WTC11 (cell line): ENCODE results near the gene NCF2.

Source experiments
- CBFB ChIP-seq: sonication (generic); formaldehyde crosslinking; IDR thresholded peaks from 2 replicates; pipeline ENCODE4 v1.8.1; 2022; ENCODE audit warnings: mild to moderate bottlenecking, low read depth, missing genetic modification reagents
- CREB1 ChIP-seq: sonication (generic); formaldehyde crosslinking; IDR thresholded peaks from 2 replicates; pipeline ENCODE4 v1.8.0; 2023; ENCODE audit warnings: mild to moderate bottlenecking, missing genetic modification reagents
- CREM ChIP-seq: sonication (generic); formaldehyde crosslinking; IDR thresholded peaks from 2 replicates; pipeline ENCODE4 v1.8.1; 2022; ENCODE audit warnings: mild to moderate bottlenecking, missing genetic modification reagents, moderate library complexity
- IRF2 ChIP-seq: sonication (generic); formaldehyde crosslinking; IDR thresholded peaks from 2 replicates; pipeline ENCODE4 v1.8.0; 2022; ENCODE audit warnings: low read depth, missing genetic modification reagents, borderline replicate concordance
- MXD4 ChIP-seq: fragments of 250-450 bp; sonication (Bioruptor Pico); IDR thresholded peaks from 2 replicates; pipeline ENCODE4 v1.8.0; 2021; ENCODE audit warnings: mild to moderate bottlenecking, moderate library complexity, borderline replicate concordance
- RELA ChIP-seq: sonication (generic); formaldehyde crosslinking; IDR thresholded peaks from 2 replicates; pipeline ENCODE4 v1.8.1; 2022; ENCODE audit warnings: missing genetic modification reagents, mild to moderate bottlenecking, borderline replicate concordance
- ZNF263 ChIP-seq: sonication (generic); formaldehyde crosslinking; IDR thresholded peaks from 2 replicates; pipeline ENCODE4 v1.8.1; 2022; ENCODE audit warnings: low read depth, mild to moderate bottlenecking, moderate library complexity, missing genetic modification reagents
- TF ChIP-seq, protein P1 (sequence below): sonication (generic); formaldehyde crosslinking; IDR thresholded peaks from 2 replicates; pipeline ENCODE4 v1.8.1; 2023; ENCODE audit warnings: mild to moderate bottlenecking, missing genetic modification reagents, moderate library complexity
- TF ChIP-seq, protein P2 (sequence below): sonication (generic); formaldehyde crosslinking; IDR thresholded peaks from 2 replicates; pipeline ENCODE4 v1.8.1; 2023; ENCODE audit warnings: mild to moderate bottlenecking, missing genetic modification reagents, moderate library complexity
- TF ChIP-seq, protein P3 (sequence below): sonication (generic); formaldehyde crosslinking; IDR thresholded peaks from 2 replicates; pipeline ENCODE4 v1.8.1; 2022; ENCODE audit warnings: mild to moderate bottlenecking, missing genetic modification reagents, moderate library complexity, borderline replicate concordance
- TF ChIP-seq, protein P4 (sequence below): fragments of 200-600 bp; IDR thresholded peaks from 2 replicates; pipeline ENCODE4 v1.8.0; 2022; ENCODE audit warnings: antibody characterized with exemption

DNA sequence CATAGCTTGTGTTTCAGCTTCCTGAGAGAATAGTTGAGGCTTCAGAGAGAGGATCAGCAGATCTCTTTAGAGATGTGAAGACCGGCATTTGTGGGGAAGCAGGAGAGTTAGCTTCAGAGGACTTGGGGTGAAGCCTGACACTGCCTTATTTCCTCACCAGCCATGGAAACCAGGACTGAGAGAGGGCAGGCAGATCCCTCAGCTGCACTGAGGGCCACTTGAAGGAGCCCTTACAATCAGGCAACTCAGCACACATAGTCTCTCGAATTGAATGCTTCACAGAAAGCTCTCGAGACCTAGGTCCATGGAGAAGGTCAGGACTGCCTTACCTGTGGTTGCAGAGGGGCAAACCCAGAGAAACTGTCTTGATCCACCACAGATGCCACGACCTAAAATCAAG, 19.8 kb downstream of the NCF2 start:
- TF ChIP-seq, protein P1, sequence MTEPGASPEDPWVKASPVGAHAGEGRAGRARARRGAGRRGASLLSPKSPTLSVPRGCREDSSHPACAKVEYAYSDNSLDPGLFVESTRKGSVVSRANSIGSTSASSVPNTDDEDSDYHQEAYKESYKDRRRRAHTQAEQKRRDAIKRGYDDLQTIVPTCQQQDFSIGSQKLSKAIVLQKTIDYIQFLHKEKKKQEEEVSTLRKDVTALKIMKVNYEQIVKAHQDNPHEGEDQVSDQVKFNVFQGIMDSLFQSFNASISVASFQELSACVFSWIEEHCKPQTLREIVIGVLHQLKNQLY (CRISPR knock-in tag), result no peak
- TF ChIP-seq CREM (CRISPR knock-in tag) (no peak), CBFB (no peak), IRF2 (CRISPR knock-in tag) (no peak), CREB1 (CRISPR knock-in tag) (no peak), RELA (CRISPR knock-in tag) (no peak), ZNF263 (CRISPR knock-in tag) (no peak), MXD4 (CRISPR knock-in tag) (no peak)
- TF ChIP-seq, protein P2, sequence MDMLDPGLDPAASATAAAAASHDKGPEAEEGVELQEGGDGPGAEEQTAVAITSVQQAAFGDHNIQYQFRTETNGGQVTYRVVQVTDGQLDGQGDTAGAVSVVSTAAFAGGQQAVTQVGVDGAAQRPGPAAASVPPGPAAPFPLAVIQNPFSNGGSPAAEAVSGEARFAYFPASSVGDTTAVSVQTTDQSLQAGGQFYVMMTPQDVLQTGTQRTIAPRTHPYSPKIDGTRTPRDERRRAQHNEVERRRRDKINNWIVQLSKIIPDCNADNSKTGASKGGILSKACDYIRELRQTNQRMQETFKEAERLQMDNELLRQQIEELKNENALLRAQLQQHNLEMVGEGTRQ (CRISPR knock-in tag), result no peak
- TF ChIP-seq, protein P3, sequence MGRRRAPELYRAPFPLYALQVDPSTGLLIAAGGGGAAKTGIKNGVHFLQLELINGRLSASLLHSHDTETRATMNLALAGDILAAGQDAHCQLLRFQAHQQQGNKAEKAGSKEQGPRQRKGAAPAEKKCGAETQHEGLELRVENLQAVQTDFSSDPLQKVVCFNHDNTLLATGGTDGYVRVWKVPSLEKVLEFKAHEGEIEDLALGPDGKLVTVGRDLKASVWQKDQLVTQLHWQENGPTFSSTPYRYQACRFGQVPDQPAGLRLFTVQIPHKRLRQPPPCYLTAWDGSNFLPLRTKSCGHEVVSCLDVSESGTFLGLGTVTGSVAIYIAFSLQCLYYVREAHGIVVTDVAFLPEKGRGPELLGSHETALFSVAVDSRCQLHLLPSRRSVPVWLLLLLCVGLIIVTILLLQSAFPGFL (CRISPR knock-in tag), result no peak
- TF ChIP-seq, protein P4, sequence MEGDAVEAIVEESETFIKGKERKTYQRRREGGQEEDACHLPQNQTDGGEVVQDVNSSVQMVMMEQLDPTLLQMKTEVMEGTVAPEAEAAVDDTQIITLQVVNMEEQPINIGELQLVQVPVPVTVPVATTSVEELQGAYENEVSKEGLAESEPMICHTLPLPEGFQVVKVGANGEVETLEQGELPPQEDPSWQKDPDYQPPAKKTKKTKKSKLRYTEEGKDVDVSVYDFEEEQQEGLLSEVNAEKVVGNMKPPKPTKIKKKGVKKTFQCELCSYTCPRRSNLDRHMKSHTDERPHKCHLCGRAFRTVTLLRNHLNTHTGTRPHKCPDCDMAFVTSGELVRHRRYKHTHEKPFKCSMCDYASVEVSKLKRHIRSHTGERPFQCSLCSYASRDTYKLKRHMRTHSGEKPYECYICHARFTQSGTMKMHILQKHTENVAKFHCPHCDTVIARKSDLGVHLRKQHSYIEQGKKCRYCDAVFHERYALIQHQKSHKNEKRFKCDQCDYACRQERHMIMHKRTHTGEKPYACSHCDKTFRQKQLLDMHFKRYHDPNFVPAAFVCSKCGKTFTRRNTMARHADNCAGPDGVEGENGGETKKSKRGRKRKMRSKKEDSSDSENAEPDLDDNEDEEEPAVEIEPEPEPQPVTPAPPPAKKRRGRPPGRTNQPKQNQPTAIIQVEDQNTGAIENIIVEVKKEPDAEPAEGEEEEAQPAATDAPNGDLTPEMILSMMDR, result no peak
